CD8-positive, alpha-beta memory T cell (primary cell): ENCODE data around the gene AIMP1. TPM values are rescaled to one million over a fixed set of nuclear protein-coding genes. Genes with fewer than 3 reads are reported as not detected.

ENCODE experiments used
- CTCF ChIA-PET: fragments of 350-600 bp; sonication (Branson Sonifier 250); formaldehyde crosslinking; loops from one replicate; lab custom pipeline; 2021; ENCODE audit warnings: antibody characterized with exemption; lab: Charles Lee
- POLR2A ChIA-PET: fragments of 350-600 bp; sonication (Branson Sonifier 250); formaldehyde crosslinking; loops from one replicate; lab custom pipeline; 2021; ENCODE audit warnings: antibody characterized with exemption; lab: Charles Lee
- DNase-seq, 5 donors: peaks; one replicate each; pipeline versions ENCODE4 v3.0.0 to v3.0.0-alpha.2; 2020 to 2022; ENCODE audit warnings: mixed read lengths in 1 of 5
- H3K27ac ChIP-seq: one replicate; pipeline ENCODE4 v1.7.0; 2013; ENCODE audit warnings: low read depth, mild to moderate bottlenecking, low read length, moderate library complexity
- H3K27me3 ChIP-seq: 2 replicates; pipeline ENCODE4 v1.7.0; 2013; ENCODE audit warnings: low read length, mild to moderate bottlenecking; ENCODE audit not compliant: insufficient read depth, poor library complexity, severe bottlenecking
- H3K36me3 ChIP-seq: 2 replicates; pipeline ENCODE4 v1.7.0; 2013; ENCODE audit warnings: mild to moderate bottlenecking, low read length, moderate library complexity; ENCODE audit not compliant: insufficient read depth
- H3K4me1 ChIP-seq: 2 replicates; pipeline ENCODE4 v1.7.0; 2013; ENCODE audit warnings: mild to moderate bottlenecking, low read length, moderate library complexity; ENCODE audit not compliant: insufficient read depth
- H3K4me3 ChIP-seq: 2 replicates; pipeline ENCODE4 v1.7.0; 2013; ENCODE audit warnings: mild to moderate bottlenecking, low read length
- H3K9me3 ChIP-seq: 2 replicates; pipeline ENCODE4 v1.7.0; 2013; ENCODE audit warnings: mild to moderate bottlenecking, low read length
- H3K27ac Mint-ChIP-seq, 8 donors: one replicate each; pipeline ENCODE4 v1.8.0; 2020 to 2021; ENCODE audit warnings: mixed read lengths in 8 of 8, mild to moderate bottlenecking in 6 of 8, inconsistent platforms in 3 of 8, moderate library complexity in 3 of 8
- H3K27me3 Mint-ChIP-seq, 2 donors: one replicate each; pipeline ENCODE4 v1.8.0; 2020 to 2021; ENCODE audit warnings: mixed read lengths in 2 of 2, mild to moderate bottlenecking in 1 of 2, moderate library complexity in 1 of 2
- H3K36me3 Mint-ChIP-seq, 3 donors: one replicate each; pipeline ENCODE4 v1.8.0; 2020 to 2021; ENCODE audit warnings: mixed read lengths in 3 of 3, inconsistent platforms in 1 of 3, mild to moderate bottlenecking in 1 of 3
- H3K4me1 Mint-ChIP-seq, 3 donors: one replicate each; pipeline ENCODE4 v1.8.0; 2020 to 2021; ENCODE audit warnings: mixed read lengths in 3 of 3, inconsistent platforms in 1 of 3, mild to moderate bottlenecking in 1 of 3
- H3K4me3 Mint-ChIP-seq, 7 donors: one replicate each; pipeline ENCODE4 v1.8.0; 2020 to 2021; ENCODE audit warnings: mixed read lengths in 7 of 7, mild to moderate bottlenecking in 6 of 7, moderate library complexity in 4 of 7, inconsistent platforms in 2 of 7
- H3K9me3 Mint-ChIP-seq, 5 donors: one replicate each; pipeline ENCODE4 v1.8.0; 2020 to 2022; ENCODE audit warnings: mixed read lengths in 5 of 5, mild to moderate bottlenecking in 3 of 5, moderate library complexity in 2 of 5, inconsistent platforms in 1 of 5
- polyA plus RNA-seq: library from polyadenylated mRNA; unstranded; fragments of 300-500 nt; fragmentation: Illumina TruSeq; gene quantifications from one replicate; pipeline ENCODE4 v1.2.3, GENCODE V29; 2021
- total RNA-seq, 2 experiments: library from RNA; stranded (reverse); gene quantifications; one replicate each; pipeline ENCODE4 v1.2.3, GENCODE V29; 2021

The AIMP1 gene
- total and polyA plus RNA-seq, 3 experiments from 2014 or later: 66.5 to 67.9 (median 67.0) TPM

DNA sequence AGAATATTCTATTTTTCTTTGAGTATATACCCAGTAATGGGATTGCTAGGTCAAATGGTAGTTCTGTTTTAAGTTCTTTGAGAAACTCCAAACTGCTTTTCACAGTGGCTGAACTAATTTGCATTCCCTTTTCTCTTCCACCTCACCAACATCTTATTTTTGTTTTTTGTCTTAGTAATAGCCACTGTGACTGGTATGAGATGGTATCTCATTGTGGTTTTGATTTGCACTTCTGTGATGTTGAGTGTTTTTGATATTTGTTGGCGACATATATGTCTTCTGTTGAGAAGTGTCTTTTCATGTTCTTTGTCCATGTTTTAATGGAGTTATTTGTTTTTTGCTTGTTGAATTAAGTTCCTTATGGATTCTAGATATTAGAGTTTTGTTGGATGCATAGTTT, 24.4 kb downstream of the AIMP1 start:
- no peak overlapping the region for H3K27ac ChIP-seq
- no peak overlapping the region for H3K4me3 ChIP-seq
- H3K4me1 ChIP-seq: no peaks in the 10 kb centered on the region
- peak overlapping the region in 3 of 8 donors; percentile 34 to 56 (median 41) for H3K27ac Mint-ChIP-seq
- peak overlapping the region in 3 of 7 donors; percentile 30 to 48 (median 39) for H3K4me3 Mint-ChIP-seq
- H3K4me1 Mint-ChIP-seq: peaks cover 58 to 78% (median 73%) of the 10 kb centered on the region in 3 donors
- POLR2A ChIA-PET: no interaction called here
- DNase-seq: no peak
- H3K27me3 ChIP-seq: no peaks in the 10 kb centered on the region
- no peaks in the 10 kb centered on the region for H3K27me3 Mint-ChIP-seq
- CTCF ChIA-PET: no interaction called here
- peaks cover 41 to 82% (median 47%) of the 10 kb centered on the region in 3 donors for H3K36me3 Mint-ChIP-seq
- no peaks in the 10 kb centered on the region for H3K9me3 ChIP-seq
- peaks cover 29% of the 10 kb centered on the region for H3K36me3 ChIP-seq
- peaks cover 2 to 18% (median 11%) of the 10 kb centered on the region in 5 donors for H3K9me3 Mint-ChIP-seq

DNA sequence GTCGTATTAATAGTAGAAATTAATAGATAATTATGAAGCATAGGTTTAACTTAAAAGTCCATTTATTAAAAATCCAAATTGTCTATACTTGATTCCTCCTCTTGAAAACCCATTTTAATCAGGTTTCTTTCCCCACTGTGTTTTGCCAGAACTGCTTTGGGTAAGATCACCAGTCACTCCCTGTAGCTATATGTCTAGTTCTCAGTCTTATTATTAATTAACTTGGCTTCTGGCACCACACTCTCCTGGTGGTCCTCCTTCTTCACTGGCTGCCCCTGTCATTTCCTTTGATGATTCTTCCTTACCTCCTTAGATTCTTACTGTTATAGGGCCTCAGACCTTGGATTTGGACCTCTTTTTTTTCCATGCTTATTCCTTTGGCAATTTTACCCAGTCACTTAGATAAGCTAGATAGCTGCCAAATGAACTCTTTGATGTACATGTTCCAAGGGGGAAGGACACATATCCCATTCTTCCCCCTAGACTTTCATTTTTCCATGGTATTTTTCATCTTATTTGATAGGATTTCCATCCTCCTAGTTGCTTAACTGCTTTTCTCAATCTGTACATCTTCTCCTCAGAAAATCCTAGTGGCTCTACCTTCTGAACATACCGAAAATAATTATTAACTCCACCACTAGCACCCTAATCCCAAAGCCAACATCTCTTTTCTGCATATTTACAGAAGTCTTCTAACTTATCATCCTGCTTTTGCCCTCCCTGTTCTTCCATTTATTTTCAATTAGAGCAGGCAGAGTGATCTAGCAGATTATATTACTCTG, 27.7 kb downstream of the AIMP1 start:
- POLR2A ChIA-PET: no interaction called here

DNA sequence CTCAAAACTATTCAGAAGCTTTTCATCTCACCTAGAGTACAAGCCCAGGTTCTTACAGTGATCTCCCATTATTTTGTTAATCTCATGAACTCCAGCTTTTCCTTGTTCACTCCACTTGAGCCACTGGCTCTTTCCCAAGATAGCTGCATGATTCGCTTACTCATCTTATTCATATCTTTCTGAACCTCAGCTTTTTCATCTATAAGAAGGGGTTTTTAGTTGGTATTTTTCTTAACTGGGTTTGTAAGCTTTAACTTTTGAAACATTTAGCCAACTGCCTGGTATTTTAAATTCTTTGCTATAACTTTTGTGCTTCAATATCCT, 28.3 kb downstream of the AIMP1 start:
- peaks cover 8% of the 10 kb centered on the region for H3K36me3 ChIP-seq
- H3K9me3 ChIP-seq: no peaks in the 10 kb centered on the region
- Mint-ChIP-seq H3K4me1 (peaks cover 47 to 58% (median 55%) of the 10 kb centered on the region in 3 donors), H3K4me3 (no peak overlapping the region), H3K27ac (peak overlapping the region in 4 of 8 donors; percentile 10 to 26 (median 18)), H3K9me3 (peaks cover 0 to 3% (median 0%) of the 10 kb centered on the region in 5 donors), H3K36me3 (peaks cover 18 to 76% (median 21%) of the 10 kb centered on the region in 3 donors), H3K27me3 (no peaks in the 10 kb centered on the region)
- H3K4me1 ChIP-seq: no peaks in the 10 kb centered on the region
- ChIA-PET CTCF (no interaction called here), POLR2A (no interaction called here)
- no peaks in the 10 kb centered on the region for H3K27me3 ChIP-seq
- H3K4me3 ChIP-seq: no peak overlapping the region
- no peak overlapping the region for H3K27ac ChIP-seq
- DNase-seq: no peak

More for the DNA sequence above, 27.7 kb downstream of the AIMP1 start:
- peaks cover 9% of the 10 kb centered on the region for H3K36me3 ChIP-seq
- H3K4me1 Mint-ChIP-seq: peaks cover 53 to 63% (median 61%) of the 10 kb centered on the region in 3 donors
- peaks cover 23 to 76% (median 24%) of the 10 kb centered on the region in 3 donors for H3K36me3 Mint-ChIP-seq
- H3K4me1 ChIP-seq: no peaks in the 10 kb centered on the region
- H3K9me3 ChIP-seq: no peaks in the 10 kb centered on the region
- peaks cover 0 to 6% (median 3%) of the 10 kb centered on the region in 5 donors for H3K9me3 Mint-ChIP-seq
- no peaks in the 10 kb centered on the region for H3K27me3 Mint-ChIP-seq
- CTCF ChIA-PET: no interaction called here
- DNase-seq: no peak
- peak overlapping the region in 5 of 8 donors; percentile 8 to 26 (median 19) for H3K27ac Mint-ChIP-seq
- no peak overlapping the region for H3K4me3 Mint-ChIP-seq
- H3K27ac ChIP-seq: no peak overlapping the region
- H3K27me3 ChIP-seq: no peaks in the 10 kb centered on the region
- H3K4me3 ChIP-seq: no peak overlapping the region

DNA sequence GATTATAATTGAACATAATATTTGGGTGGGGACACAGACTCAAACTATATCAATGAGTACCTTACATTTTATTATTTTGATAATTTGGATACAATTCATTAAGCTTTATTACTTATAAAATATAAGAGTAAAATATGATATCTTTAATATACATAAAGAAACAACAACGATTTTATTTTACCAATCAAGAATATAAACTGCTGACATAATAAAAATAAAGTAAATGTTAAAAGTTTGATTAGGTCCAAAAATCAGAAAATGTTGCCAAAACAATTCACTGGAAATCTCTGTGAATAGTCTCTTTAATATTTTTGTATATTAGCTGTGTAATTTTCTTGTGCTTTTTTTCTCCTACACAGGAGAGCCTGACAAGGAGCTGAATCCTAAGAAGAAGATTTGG, 30.8 kb downstream of the AIMP1 start:
- POLR2A ChIA-PET: no interaction called here
- Mint-ChIP-seq H3K4me3 (no peak overlapping the region), H3K36me3 (peaks cover 3 to 68% (median 19%) of the 10 kb centered on the region in 3 donors), H3K27ac (no peak overlapping the region), H3K9me3 (no peaks in the 10 kb centered on the region), H3K27me3 (no peaks in the 10 kb centered on the region), H3K4me1 (peaks cover 24 to 32% (median 31%) of the 10 kb centered on the region in 3 donors)
- Histone ChIP-seq H3K27me3 (no peaks in the 10 kb centered on the region), H3K4me1 (no peaks in the 10 kb centered on the region), H3K9me3 (no peaks in the 10 kb centered on the region), H3K36me3 (peaks cover 8% of the 10 kb centered on the region), H3K4me3 (no peak overlapping the region), H3K27ac (no peak overlapping the region)
- CTCF ChIA-PET: interaction anchor here (1.1 kb wide), 1 partner anchor 16 kb away, joined by 3 read pairs; no protein-coding TSS in a partner anchor
- no peak for DNase-seq

DNA sequence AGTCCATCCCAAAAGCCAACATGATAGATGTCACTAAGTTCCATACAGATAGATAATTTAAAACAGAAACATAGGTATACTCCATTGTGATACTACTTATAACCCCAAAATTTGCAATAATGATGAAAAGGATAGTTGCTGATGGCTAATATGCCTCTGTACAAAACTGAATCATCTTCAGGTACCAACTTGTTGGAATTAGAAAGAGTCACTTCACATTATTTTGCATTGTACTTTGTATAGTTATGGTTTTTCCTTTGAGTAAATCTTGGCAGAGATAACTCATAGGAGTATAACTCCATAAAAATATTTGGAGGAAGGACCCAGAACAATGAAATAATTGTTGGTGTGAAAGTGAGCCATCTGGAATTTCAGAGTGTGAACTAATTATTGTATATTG, 34.7 kb downstream of the AIMP1 start:
- Histone ChIP-seq H3K9me3 (no peaks in the 10 kb centered on the region), H3K36me3 (peaks cover 8% of the 10 kb centered on the region), H3K4me3 (no peak overlapping the region), H3K27me3 (no peaks in the 10 kb centered on the region), H3K27ac (no peak overlapping the region), H3K4me1 (no peaks in the 10 kb centered on the region)
- Mint-ChIP-seq H3K36me3 (peaks cover 3 to 47% (median 18%) of the 10 kb centered on the region in 3 donors), H3K27me3 (no peaks in the 10 kb centered on the region), H3K9me3 (no peaks in the 10 kb centered on the region), H3K4me3 (no peak overlapping the region), H3K4me1 (no peaks in the 10 kb centered on the region), H3K27ac (no peak overlapping the region)
- no peak for DNase-seq
- POLR2A ChIA-PET: no interaction called here
- CTCF ChIA-PET: no interaction called here

DNA sequence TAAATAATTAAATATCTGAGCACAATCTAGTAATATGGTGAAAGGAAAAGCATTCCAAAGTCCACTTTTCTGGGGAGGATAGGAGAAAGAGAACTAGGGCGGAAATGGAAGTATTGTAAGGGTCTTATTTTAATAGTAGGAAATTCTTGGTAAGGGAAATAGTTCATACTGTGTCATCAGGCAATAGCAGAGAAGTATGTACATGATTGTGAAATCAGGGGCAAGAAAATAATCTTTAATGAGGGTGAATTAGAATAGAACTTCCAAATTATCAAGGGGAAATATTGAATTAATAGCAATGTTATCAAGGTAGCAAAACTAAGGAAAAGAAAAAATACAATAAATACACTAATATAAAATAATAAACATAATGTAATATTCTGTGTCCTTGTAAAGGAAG, 37.4 kb downstream of the AIMP1 start:
- H3K27ac Mint-ChIP-seq: peak overlapping the region in 1 of 8 donors; percentile 21
- H3K9me3 Mint-ChIP-seq: no peaks in the 10 kb centered on the region
- Histone ChIP-seq H3K36me3 (no peaks in the 10 kb centered on the region), H3K4me1 (no peaks in the 10 kb centered on the region), H3K9me3 (no peaks in the 10 kb centered on the region), H3K4me3 (no peak overlapping the region), H3K27me3 (no peaks in the 10 kb centered on the region), H3K27ac (no peak overlapping the region)
- H3K4me3 Mint-ChIP-seq: no peak overlapping the region
- H3K27me3 Mint-ChIP-seq: no peaks in the 10 kb centered on the region
- no peak for DNase-seq
- no peaks in the 10 kb centered on the region for H3K4me1 Mint-ChIP-seq
- POLR2A ChIA-PET: no interaction called here
- peaks cover 0 to 27% (median 12%) of the 10 kb centered on the region in 3 donors for H3K36me3 Mint-ChIP-seq
- CTCF ChIA-PET: no interaction called here

DNA sequence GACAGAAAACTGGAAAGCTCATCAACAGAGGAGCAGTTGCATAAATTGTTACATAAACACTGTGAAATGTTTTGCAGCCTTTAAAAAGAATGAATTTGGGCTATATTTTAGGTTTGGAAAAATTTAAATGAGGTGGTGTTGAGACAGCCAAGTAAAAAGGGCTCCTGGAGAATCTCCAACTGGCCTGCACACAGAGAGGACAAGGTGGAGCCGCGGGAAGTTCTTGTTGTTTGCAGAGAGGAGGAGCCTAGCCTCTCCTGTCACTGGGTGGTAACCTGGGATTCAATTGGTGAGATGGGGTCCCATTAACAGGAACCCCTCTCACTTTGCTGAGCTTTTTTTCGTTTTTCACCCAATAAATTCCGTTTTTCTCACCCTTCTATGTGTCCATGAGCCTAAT, 38.8 kb downstream of the AIMP1 start:
- Mint-ChIP-seq H3K36me3 (peaks cover 0 to 18% (median 7%) of the 10 kb centered on the region in 3 donors), H3K27ac (no peak overlapping the region), H3K4me3 (no peak overlapping the region), H3K27me3 (no peaks in the 10 kb centered on the region), H3K4me1 (no peaks in the 10 kb centered on the region), H3K9me3 (no peaks in the 10 kb centered on the region)
- ChIA-PET POLR2A (no interaction called here), CTCF (no interaction called here)
- DNase-seq: no peak
- H3K27ac ChIP-seq: no peak overlapping the region
- H3K36me3 ChIP-seq: no peaks in the 10 kb centered on the region
- H3K4me3 ChIP-seq: no peak overlapping the region
- no peaks in the 10 kb centered on the region for H3K4me1 ChIP-seq
- no peaks in the 10 kb centered on the region for H3K27me3 ChIP-seq
- no peaks in the 10 kb centered on the region for H3K9me3 ChIP-seq

DNA sequence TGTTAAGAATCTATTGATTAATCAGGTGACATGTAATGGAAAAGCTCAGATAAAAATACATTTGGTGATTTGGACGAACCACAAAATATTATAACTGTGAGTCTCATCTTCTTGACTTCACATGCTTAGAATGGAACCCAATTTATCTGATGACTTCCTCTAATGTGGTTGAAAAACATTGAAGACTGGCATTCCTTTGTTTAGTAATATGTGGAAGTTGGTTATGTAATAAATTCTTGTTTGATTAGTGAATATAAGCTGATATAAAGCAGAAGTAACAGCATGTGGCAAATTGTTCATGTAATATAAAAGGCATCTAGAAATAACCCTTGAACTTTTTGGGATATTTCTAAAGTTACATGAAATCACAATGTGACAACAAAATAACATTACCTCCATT, 42.5 kb downstream of the AIMP1 start:
- ChIA-PET CTCF (no interaction called here), POLR2A (no interaction called here)
- Mint-ChIP-seq H3K27me3 (peaks cover 0 to 9% of the 10 kb centered on the region in 2 donors), H3K27ac (no peak overlapping the region), H3K4me3 (no peak overlapping the region), H3K36me3 (no peaks in the 10 kb centered on the region), H3K9me3 (no peaks in the 10 kb centered on the region), H3K4me1 (no peaks in the 10 kb centered on the region)
- H3K27me3 ChIP-seq: no peaks in the 10 kb centered on the region
- DNase-seq: no peak
- H3K9me3 ChIP-seq: no peaks in the 10 kb centered on the region
- H3K4me3 ChIP-seq: no peak overlapping the region
- no peaks in the 10 kb centered on the region for H3K4me1 ChIP-seq
- H3K27ac ChIP-seq: no peak overlapping the region
- H3K36me3 ChIP-seq: no peaks in the 10 kb centered on the region
